SU-DHL-6 (cell line): ENCODE measurements around the gene P2RY8.
A peak's percentile ranks its signal among the peaks of the same experiment; 100 is the strongest.
"Not testable (repeated sequence)": the region's sequence is repeated elsewhere in the genome, so short reads cannot be mapped to it uniquely, and the experiment has no call there.

Source experiments
- H2AFZ ChIP-seq: fragments of 200-600 bp; sonication (generic); 2 replicates; pipeline ENCODE4 v1.6.1; 2014; ENCODE audit warnings: low read depth, mild to moderate bottlenecking, moderate library complexity, mixed read lengths, antibody characterized with exemption, low read length; ENCODE audit not compliant: severe bottlenecking
- H3F3A ChIP-seq: fragments of 200-600 bp; shearing (Covaris generic); 2 replicates; pipeline ENCODE4 v1.6.0; 2016; ENCODE audit warnings: antibody characterized with exemption, mild to moderate bottlenecking; ENCODE audit not compliant: insufficient read depth
- H3K27ac ChIP-seq: fragments of 200-600 bp; sonication (generic); 2 replicates; pipeline ENCODE4 v1.5.1; 2016; ENCODE audit warnings: low read depth, mild to moderate bottlenecking, low read length, moderate library complexity, mixed read lengths
- H3K27me3 ChIP-seq: fragments of 200-600 bp; sonication (generic), shearing (Covaris generic); 2 replicates; pipeline ENCODE4 v1.6.0; 2014; ENCODE audit warnings: mild to moderate bottlenecking, low read length
- H3K36me3 ChIP-seq: fragments of 200-600 bp; sonication (generic); 2 replicates; pipeline ENCODE4 v1.6.1; 2014; ENCODE audit warnings: mild to moderate bottlenecking, low read length, mixed read lengths
- H3K4me2 ChIP-seq: fragments of 300-600, 200-600 bp; shearing (Covaris generic), sonication (generic); 2 replicates; pipeline ENCODE4 v1.6.0; 2014; ENCODE audit warnings: low read length, low read depth, mild to moderate bottlenecking; ENCODE audit not compliant: poor library complexity, severe bottlenecking
- H3K4me3 ChIP-seq: fragments of 200-600 bp; sonication (generic); 2 replicates; pipeline ENCODE4 v1.5.1; 2014; ENCODE audit warnings: antibody characterized with exemption, low read length, mild to moderate bottlenecking, mixed read lengths; ENCODE audit not compliant: insufficient read depth, poor library complexity, severe bottlenecking
- H3K79me2 ChIP-seq: fragments of 200-600 bp; sonication (generic); 2 replicates; pipeline ENCODE4 v1.6.1; 2014; ENCODE audit warnings: mild to moderate bottlenecking, low read length, moderate library complexity; ENCODE audit not compliant: insufficient read depth
- H3K9ac ChIP-seq: fragments of 200-600 bp; sonication (generic); 2 replicates; pipeline ENCODE4 v1.7.0; 2014; ENCODE audit warnings: mild to moderate bottlenecking, low read length
- H3K9me2 ChIP-seq: fragments of 200-600 bp; sonication (generic); replicated peaks from 2 replicates; pipeline ENCODE4 v1.6.1; 2014; ENCODE audit warnings: low read length; ENCODE audit not compliant: insufficient read depth
- H3K9me3 ChIP-seq: fragments of 200-600 bp; sonication (generic); 2 replicates; pipeline ENCODE4 v1.6.1; 2014; ENCODE audit warnings: low read length, mixed read lengths; ENCODE audit not compliant: insufficient read depth
- H4K20me1 ChIP-seq: fragments of 200-600 bp; sonication (generic); 2 replicates; pipeline ENCODE4 v1.6.1; 2014; ENCODE audit warnings: low read depth, mild to moderate bottlenecking, antibody characterized with exemption, low read length, moderate library complexity, mixed read lengths
- EZH2phosphoT487 ChIP-seq: fragments of 200-600 bp; sonication (generic), shearing (Covaris generic); conservative IDR thresholded peaks from 2 replicates; pipeline ENCODE4 v1.6.1; 2018; ENCODE audit warnings: mild to moderate bottlenecking, antibody characterized with exemption, low read length, moderate library complexity, mixed read lengths
- TF ChIP-seq, protein P1 (sequence below): fragments of 200-600 bp; sonication (generic); IDR thresholded peaks from one replicate; pipeline ENCODE4 v1.5.1; 2017; ENCODE audit warnings: antibody characterized with exemption, mild to moderate bottlenecking, low read length, moderate library complexity; ENCODE audit not compliant: insufficient read depth, poor library complexity, severe bottlenecking

P2RY8 gene

DNA sequence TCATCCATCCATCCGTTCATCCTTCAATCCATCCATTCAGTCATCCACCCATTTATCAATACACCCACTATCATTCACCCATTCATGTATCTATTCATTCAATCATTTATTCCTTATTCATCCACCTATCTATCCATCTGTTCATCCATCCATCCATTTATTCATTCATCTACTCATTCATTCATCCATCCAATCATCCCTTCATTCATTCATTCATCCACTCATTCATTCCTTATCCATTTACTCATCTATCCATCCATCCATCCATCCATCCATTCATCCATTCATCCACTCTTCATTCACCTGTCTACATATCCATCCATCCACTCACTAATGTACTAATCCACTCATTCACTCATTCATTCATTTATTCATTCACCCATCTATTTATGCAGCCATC lies 9.5 kb downstream of the P2RY8 start:
- no peak overlapping the region for H3K4me3 ChIP-seq
- peaks cover 32% of the 10 kb centered on the region for H3F3A ChIP-seq
- no peaks in the 10 kb centered on the region for H3K27me3 ChIP-seq
- H3K9me3 ChIP-seq = no peaks in the 10 kb centered on the region
- H4K20me1 ChIP-seq = peaks cover 23% of the 10 kb centered on the region; the same call in 1 of the 2 replicates
- no peak overlapping the region for H3K9ac ChIP-seq
- no peak overlapping the region for H2AFZ ChIP-seq
- no peak overlapping the region for H3K27ac ChIP-seq
- H3K36me3 ChIP-seq = no peaks in the 10 kb centered on the region; the same call in 1 of the 2 replicates
- no peak overlapping the region for H3K4me2 ChIP-seq
- TF ChIP-seq EZH2phosphoT487 = no peak
- TF ChIP-seq, protein P1, sequence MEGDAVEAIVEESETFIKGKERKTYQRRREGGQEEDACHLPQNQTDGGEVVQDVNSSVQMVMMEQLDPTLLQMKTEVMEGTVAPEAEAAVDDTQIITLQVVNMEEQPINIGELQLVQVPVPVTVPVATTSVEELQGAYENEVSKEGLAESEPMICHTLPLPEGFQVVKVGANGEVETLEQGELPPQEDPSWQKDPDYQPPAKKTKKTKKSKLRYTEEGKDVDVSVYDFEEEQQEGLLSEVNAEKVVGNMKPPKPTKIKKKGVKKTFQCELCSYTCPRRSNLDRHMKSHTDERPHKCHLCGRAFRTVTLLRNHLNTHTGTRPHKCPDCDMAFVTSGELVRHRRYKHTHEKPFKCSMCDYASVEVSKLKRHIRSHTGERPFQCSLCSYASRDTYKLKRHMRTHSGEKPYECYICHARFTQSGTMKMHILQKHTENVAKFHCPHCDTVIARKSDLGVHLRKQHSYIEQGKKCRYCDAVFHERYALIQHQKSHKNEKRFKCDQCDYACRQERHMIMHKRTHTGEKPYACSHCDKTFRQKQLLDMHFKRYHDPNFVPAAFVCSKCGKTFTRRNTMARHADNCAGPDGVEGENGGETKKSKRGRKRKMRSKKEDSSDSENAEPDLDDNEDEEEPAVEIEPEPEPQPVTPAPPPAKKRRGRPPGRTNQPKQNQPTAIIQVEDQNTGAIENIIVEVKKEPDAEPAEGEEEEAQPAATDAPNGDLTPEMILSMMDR = no peak
- no peaks in the 10 kb centered on the region for H3K9me2 ChIP-seq
- H3K79me2 ChIP-seq = peaks cover 81% of the 10 kb centered on the region

DNA sequence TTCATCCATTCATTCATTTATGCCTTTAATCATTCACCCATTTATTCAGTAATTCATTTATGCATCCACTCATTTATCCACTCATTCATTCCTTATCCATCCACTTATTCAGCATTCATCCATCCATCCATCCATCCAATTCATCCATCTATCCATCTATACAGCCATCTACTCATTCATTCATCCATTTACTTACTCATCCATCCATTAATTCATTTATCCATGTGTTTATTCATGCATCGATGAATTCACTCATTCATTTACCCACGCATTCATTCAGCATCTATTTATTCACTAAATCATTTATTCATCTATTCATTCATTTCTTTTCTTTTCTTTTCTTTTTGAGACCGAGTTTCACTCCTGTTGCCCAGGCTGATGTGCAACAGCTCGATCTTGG lies 10.4 kb downstream of the P2RY8 start:
- no peaks in the 10 kb centered on the region for H3K27me3 ChIP-seq
- no peak overlapping the region for H2AFZ ChIP-seq
- H3K9me3 ChIP-seq = no peaks in the 10 kb centered on the region
- H3K27ac ChIP-seq = no peak overlapping the region
- peaks cover 23% of the 10 kb centered on the region; the same call in 1 of the 2 replicates for H4K20me1 ChIP-seq
- no peak overlapping the region for H3K9ac ChIP-seq
- peaks cover 38% of the 10 kb centered on the region for H3F3A ChIP-seq
- H3K9me2 ChIP-seq = no peaks in the 10 kb centered on the region
- TF ChIP-seq, protein P1 = no peak
- no peak for TF ChIP-seq EZH2phosphoT487
- H3K4me3 ChIP-seq = no peak overlapping the region
- H3K4me2 ChIP-seq = no peak overlapping the region
- H3K79me2 ChIP-seq = peaks cover 76% of the 10 kb centered on the region
- H3K36me3 ChIP-seq = no peaks in the 10 kb centered on the region; the same call in 1 of the 2 replicates

DNA sequence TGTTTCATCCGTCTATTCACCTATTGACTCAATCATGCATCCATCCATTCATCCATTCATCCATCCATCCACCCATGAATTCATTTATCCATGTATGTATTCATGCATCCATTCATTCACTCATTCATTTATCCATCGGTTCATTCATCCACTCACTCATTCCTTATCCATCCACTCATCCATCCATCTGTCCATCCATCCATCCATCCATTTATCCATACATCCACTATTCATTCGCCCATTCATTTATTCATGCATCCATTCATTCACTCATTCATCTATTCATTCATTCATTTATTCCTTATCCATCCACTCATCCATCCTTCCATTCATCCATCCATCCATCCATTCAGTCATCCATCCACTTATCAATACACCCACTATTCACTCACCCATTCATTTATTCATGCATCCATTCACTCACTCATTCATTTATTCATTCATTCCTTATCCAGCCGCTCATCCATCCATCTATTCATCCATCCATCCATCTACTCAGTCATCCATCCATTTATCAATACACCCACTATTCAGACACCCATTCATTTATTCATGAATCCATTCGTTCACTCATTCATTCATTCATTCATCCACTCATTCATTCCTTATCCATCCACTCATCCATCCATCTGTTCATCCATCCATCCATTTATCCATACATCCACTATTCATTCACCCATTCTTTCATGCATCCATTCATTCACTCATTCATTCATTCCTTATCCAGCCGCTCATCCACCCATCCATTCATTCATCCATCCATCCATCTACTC lies 11.2 kb downstream of the P2RY8 start:
- Histone ChIP-seq H2AFZ (no peak overlapping the region), H3K9ac (no peak overlapping the region), H4K20me1 (peaks cover 23% of the 10 kb centered on the region; the same call in 1 of the 2 replicates), H3K27ac (no peak overlapping the region), H3K36me3 (no peaks in the 10 kb centered on the region; the same call in 1 of the 2 replicates), H3K9me3 (no peaks in the 10 kb centered on the region), H3K79me2 (peaks cover 76% of the 10 kb centered on the region), H3F3A (peaks cover 42% of the 10 kb centered on the region), H3K4me3 (no peak overlapping the region), H3K9me2 (no peaks in the 10 kb centered on the region), H3K4me2 (no peak overlapping the region), H3K27me3 (no peaks in the 10 kb centered on the region)
- no peak for TF ChIP-seq EZH2phosphoT487

DNA sequence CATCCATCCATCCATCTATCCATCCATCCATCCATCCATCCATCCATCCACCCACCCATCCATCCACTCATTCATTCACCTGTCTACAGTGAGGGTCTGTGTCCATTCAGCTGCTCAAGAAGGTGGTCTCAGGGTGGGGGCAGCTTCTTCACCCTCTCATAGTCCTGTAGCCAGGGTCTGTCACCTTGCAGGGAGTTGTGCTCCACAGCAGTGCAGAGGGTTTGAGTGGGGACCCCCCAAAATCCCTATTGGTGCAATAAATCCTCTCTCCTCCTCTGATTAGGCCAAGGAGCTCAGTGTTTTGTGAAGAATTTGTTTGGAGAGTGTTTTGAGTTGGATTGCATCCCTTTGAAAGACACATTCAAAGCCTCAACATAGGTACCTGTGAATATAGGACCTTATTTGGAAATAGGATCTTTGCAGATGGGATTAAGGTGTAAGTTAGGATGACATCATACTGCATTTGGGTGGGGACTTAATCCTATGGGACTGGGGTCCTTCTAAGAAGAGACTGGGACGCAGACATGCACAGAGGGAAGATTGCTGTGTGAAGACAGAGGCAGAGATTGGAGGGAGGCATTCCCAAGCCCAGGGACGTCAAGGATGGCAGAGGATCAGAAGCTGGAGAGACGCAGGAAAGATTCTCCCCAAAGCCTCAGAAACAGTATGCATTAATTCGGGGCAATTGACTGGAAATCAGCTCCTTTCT lies 12.0 kb downstream of the P2RY8 start:
- H3K36me3 ChIP-seq = no peaks in the 10 kb centered on the region; the same call in 1 of the 2 replicates

DNA sequence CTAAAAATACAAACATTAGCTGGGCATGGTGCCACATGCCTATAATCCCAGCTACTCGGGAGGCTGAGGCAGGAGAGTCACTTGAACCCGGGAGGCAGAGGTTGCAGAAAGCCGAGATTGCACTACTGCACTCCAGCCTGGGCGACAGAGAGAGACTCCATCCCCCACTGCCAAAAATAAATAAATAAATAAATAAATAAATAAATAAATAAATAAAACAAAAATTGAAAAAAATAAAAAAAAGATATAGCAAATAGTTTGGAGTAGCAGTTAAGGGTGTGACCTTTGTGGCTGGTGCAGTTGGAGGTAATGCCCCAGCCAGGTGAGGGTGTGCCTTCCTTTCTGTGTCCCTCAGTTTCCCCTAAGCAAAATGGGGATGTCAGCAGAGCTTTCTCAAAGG lies 14.1 kb downstream of the P2RY8 start:
- not testable (repeated sequence) for H3K9me2 ChIP-seq, H3K9ac ChIP-seq, H3K36me3 ChIP-seq, H2AFZ ChIP-seq, H3K9me3 ChIP-seq, H3K27me3 ChIP-seq, H3K4me3 ChIP-seq
- H3K27ac ChIP-seq = peak overlapping the region; percentile 94
- peaks cover 41% of the 10 kb centered on the region for H3F3A ChIP-seq
- peaks cover 75% of the 10 kb centered on the region for H3K79me2 ChIP-seq
- peak overlapping the region; percentile 29 for H3K4me2 ChIP-seq
- H4K20me1 ChIP-seq = peaks cover 25% of the 10 kb centered on the region; the same call in 1 of the 2 replicates

More for the DNA sequence above, 12.0 kb downstream of the P2RY8 start:
- Histone ChIP-seq H3K79me2 (peaks cover 79% of the 10 kb centered on the region), H3K9ac (no peak overlapping the region), H4K20me1 (peaks cover 26% of the 10 kb centered on the region; the same call in 1 of the 2 replicates), H3K27ac (no peak overlapping the region), H3K9me2 (no peaks in the 10 kb centered on the region), H2AFZ (no peak overlapping the region), H3K4me3 (no peak overlapping the region), H3K9me3 (no peaks in the 10 kb centered on the region), H3K4me2 (no peak overlapping the region), H3K27me3 (no peaks in the 10 kb centered on the region), H3F3A (peaks cover 45% of the 10 kb centered on the region)
- no peak for TF ChIP-seq EZH2phosphoT487
- TF ChIP-seq, protein P1 = no peak
